SW 1271 (cell line): ENCODE data around the gene MUCL3.
A peak's percentile ranks its signal among the peaks of the same experiment; 100 is the strongest.
"Not testable (repeated sequence)": the region's sequence is repeated elsewhere in the genome, so short reads cannot be mapped to it uniquely, and the experiment has no call there.

Experiments used
- DNase-seq, 2 experiments: peaks; one replicate each; lab custom pipeline; 2025; lab: John Stamatoyannopoulos, UW

Gene MUCL3

GRCh38 chr6:30939473-30939872 is 1.3 kb upstream of the MUCL3 start:
- no peak for DNase-seq

- DNase-seq, result peak; percentile 51 to 87
Observed at GRCh38 chr6:30942338-30943060, 1.7 kb downstream of the MUCL3 start.

GRCh38 chr6:30944051-30944450 is 3.3 kb downstream of the MUCL3 start:
- no peak for DNase-seq

GRCh38 chr6:30945281-30945680 is 4.5 kb downstream of the MUCL3 start:
- DNase-seq, result no peak

- DNase-seq, result no peak
Observed at GRCh38 chr6:30947231-30947630, 6.5 kb downstream of the MUCL3 start.

- DNase-seq, result no peak
Observed at GRCh38 chr6:30948811-30949210, 8.0 kb downstream of the MUCL3 start.

GRCh38 chr6:30951907-30952469 is 11.2 kb downstream of the MUCL3 start:
- no peak for DNase-seq

GRCh38 chr6:30954631-30955366 is 14.0 kb downstream of the MUCL3 start:
- no peak for DNase-seq

- no peak for DNase-seq
Observed at GRCh38 chr6:30955367-30956042, 14.7 kb downstream of the MUCL3 start.

- no peak for DNase-seq
Observed at GRCh38 chr6:30957716-30958115, 16.9 kb downstream of the MUCL3 start.

- DNase-seq, result no peak
Observed at GRCh38 chr6:30960907-30961673, 20.3 kb downstream of the MUCL3 start.

- no peak for DNase-seq
Observed at GRCh38 chr6:30962716-30963115, 21.9 kb downstream of the MUCL3 start.

GRCh38 chr6:30963641-30964040 is 22.9 kb downstream of the MUCL3 start:
- DNase-seq, result no peak

GRCh38 chr6:30964075-30964474 is 23.3 kb downstream of the MUCL3 start:
- DNase-seq, result no peak

GRCh38 chr6:30965140-30965601 is 24.4 kb downstream of the MUCL3 start:
- no peak for DNase-seq

- no peak for DNase-seq
Observed at GRCh38 chr6:30966154-30966553, 25.4 kb downstream of the MUCL3 start.

GRCh38 chr6:30969171-30969570 is 28.4 kb downstream of the MUCL3 start:
- not testable (repeated sequence) for DNase-seq

GRCh38 chr6:30970946-30971345 is 30.2 kb downstream of the MUCL3 start:
- no peak for DNase-seq

- DNase-seq, result no peak
Observed at GRCh38 chr6:30972816-30973215, 32.0 kb downstream of the MUCL3 start.

GRCh38 chr6:30974490-30975252 is 33.9 kb downstream of the MUCL3 start:
- DNase-seq, result no peak

- no peak for DNase-seq
Observed at GRCh38 chr6:30979141-30979540, 38.4 kb downstream of the MUCL3 start.
